OCI-LY7 (cell line): Measurements from ENCODE around the gene ACKR1. TPM values are rescaled to one million over a fixed set of nuclear protein-coding genes. Genes with fewer than 3 reads are reported as not detected.

Experiments
- Bru-seq: library from RNA; stranded (reverse); fragments of 400-500 nt; gene quantifications from one replicate; lab custom pipeline; 2021; lab: Mats Ljungman, UMichigan
- BruChase-seq, 2 experiments: library from RNA; stranded (reverse); fragments of 400-500 nt; gene quantifications; one replicate each; lab custom pipeline; 2021; lab: Mats Ljungman, UMichigan
- BruUV-seq: library from RNA; stranded (reverse); fragments of 400-500 nt; replicated peaks from 2 replicates; lab custom pipeline; 2021; lab: Mats Ljungman, UMichigan
- CTCF ChIA-PET: fragments of 300-600 bp; sonication (Branson Sonifier 250); formaldehyde crosslinking; loops from one replicate; lab custom pipeline; 2022; ENCODE audit warnings: antibody characterized with exemption; ENCODE audit not compliant: unreplicated experiment; lab: Charles Lee
- POLR2A ChIA-PET: fragments of 300-600 bp; sonication (Branson Sonifier 250); formaldehyde crosslinking; loops from one replicate; lab custom pipeline; 2022; ENCODE audit warnings: antibody characterized with exemption; lab: Charles Lee
- DNase-seq: peaks from one replicate; pipeline ENCODE4 v3.0.0-alpha.2; 2015; ENCODE audit warnings: low spot score
- H2AFZ ChIP-seq: fragments of 200-600 bp; sonication (generic), shearing (Covaris generic); 2 replicates; pipeline ENCODE4 v1.6.1; 2014; ENCODE audit warnings: mild to moderate bottlenecking, antibody characterized with exemption, low read length, moderate library complexity
- H3K27ac ChIP-seq: fragments of 200-600 bp; sonication (generic); 2 replicates; pipeline ENCODE4 v1.5.1; 2014; ENCODE audit warnings: mixed run types, low read depth, mild to moderate bottlenecking, moderate library complexity, low read length, inconsistent platforms; ENCODE audit not compliant: poor library complexity, severe bottlenecking
- H3K36me3 ChIP-seq: fragments of 200-600 bp; sonication (generic); 2 replicates; pipeline ENCODE4 v1.6.1; 2014; ENCODE audit warnings: mild to moderate bottlenecking, antibody characterized with exemption, low read length, moderate library complexity, mixed read lengths; ENCODE audit not compliant: insufficient read depth
- H3K4me1 ChIP-seq: fragments of 200-600 bp; sonication (generic); 2 replicates; pipeline ENCODE4 v1.5.1; 2014; ENCODE audit warnings: mild to moderate bottlenecking, low read length; ENCODE audit not compliant: insufficient read depth, poor library complexity, severe bottlenecking
- H3K4me2 ChIP-seq: fragments of 200-600 bp; sonication (generic); 2 replicates; pipeline ENCODE4 v1.6.1; 2014; ENCODE audit warnings: mild to moderate bottlenecking, low read length
- H3K4me3 ChIP-seq: fragments of 200-600 bp; sonication (generic); 2 replicates; pipeline ENCODE4 v1.5.1; 2014; ENCODE audit warnings: mild to moderate bottlenecking, low read depth, low read length; ENCODE audit not compliant: poor library complexity, severe bottlenecking
- H3K79me2 ChIP-seq: fragments of 200-600 bp; sonication (generic); 2 replicates; pipeline ENCODE4 v1.6.1; 2016; ENCODE audit warnings: low read depth, mild to moderate bottlenecking, low read length, moderate library complexity, mixed read lengths; ENCODE audit not compliant: insufficient read depth
- H3K9me2 ChIP-seq: fragments of 200-600 bp; sonication (generic); 2 replicates; pipeline ENCODE4 v1.6.1; 2016; ENCODE audit warnings: mild to moderate bottlenecking, low read length, mixed read lengths; ENCODE audit not compliant: insufficient read depth
- H3K9me3 ChIP-seq: fragments of 200-600 bp; sonication (generic); 2 replicates; pipeline ENCODE4 v1.6.1; 2014; ENCODE audit warnings: mild to moderate bottlenecking, mixed run types, low read length, mixed read lengths
- H4K20me1 ChIP-seq: fragments of 200-600 bp; sonication (generic); 2 replicates; pipeline ENCODE4 v1.6.1; 2014; ENCODE audit warnings: mild to moderate bottlenecking, antibody characterized with exemption, low read length, moderate library complexity, mixed read lengths; ENCODE audit not compliant: insufficient read depth
- EZH2phosphoT487 ChIP-seq: fragments of 200-600 bp; sonication (generic); IDR thresholded peaks from 2 replicates; pipeline ENCODE4 v1.6.1; 2018; ENCODE audit warnings: low read depth, borderline replicate concordance, mild to moderate bottlenecking, mixed run types, antibody characterized with exemption, low read length, moderate library complexity, mixed read lengths
- intact Hi-C: fragments of 100-400 bp; cut with micrococcal nuclease; formaldehyde crosslinking; loops from one replicate; pipeline ENCODE4 v1.10.0; 2022; ENCODE audit not compliant: unreplicated experiment
- long read RNA-seq: library from polyadenylated mRNA; stranded (forward); transcript quantifications from one replicate; pipeline ENCODE4 v2.0.0, GENCODE V29; 2022
- total RNA-seq, 2 experiments: library from RNA; depleted of rRNA in 1 of 2; stranded (reverse); fragments of >200 nt in 1 of 2; shearing (Covaris generic) in 1 of 2; gene quantifications; 2 replicates each; pipeline ENCODE4 v1.2.3, GENCODE V29; 2014 to 2022
- TF ChIP-seq, protein P1 (sequence below): fragments of 200-600 bp; sonication (generic); conservative IDR thresholded peaks from 2 replicates; pipeline ENCODE4 v1.5.1; 2014; ENCODE audit warnings: mild to moderate bottlenecking, antibody characterized with exemption, low read length, moderate library complexity, mixed read lengths

The ACKR1 gene, protein sequence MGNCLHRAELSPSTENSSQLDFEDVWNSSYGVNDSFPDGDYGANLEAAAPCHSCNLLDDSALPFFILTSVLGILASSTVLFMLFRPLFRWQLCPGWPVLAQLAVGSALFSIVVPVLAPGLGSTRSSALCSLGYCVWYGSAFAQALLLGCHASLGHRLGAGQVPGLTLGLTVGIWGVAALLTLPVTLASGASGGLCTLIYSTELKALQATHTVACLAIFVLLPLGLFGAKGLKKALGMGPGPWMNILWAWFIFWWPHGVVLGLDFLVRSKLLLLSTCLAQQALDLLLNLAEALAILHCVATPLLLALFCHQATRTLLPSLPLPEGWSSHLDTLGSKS
- total RNA-seq (2014; rRNA removed; shearing (Covaris generic)) (not detected in 2 replicates), total RNA-seq (2022) (not detected in 2 replicates), Bru-seq, nascent RNA (not detected), BruChase-seq, experiment 1, labeled RNA remaining after a 6-hour chase (not detected), BruChase-seq, experiment 2, labeled RNA remaining after a 2-hour chase (not detected)
- long read RNA-seq: 0 reads

DNA sequence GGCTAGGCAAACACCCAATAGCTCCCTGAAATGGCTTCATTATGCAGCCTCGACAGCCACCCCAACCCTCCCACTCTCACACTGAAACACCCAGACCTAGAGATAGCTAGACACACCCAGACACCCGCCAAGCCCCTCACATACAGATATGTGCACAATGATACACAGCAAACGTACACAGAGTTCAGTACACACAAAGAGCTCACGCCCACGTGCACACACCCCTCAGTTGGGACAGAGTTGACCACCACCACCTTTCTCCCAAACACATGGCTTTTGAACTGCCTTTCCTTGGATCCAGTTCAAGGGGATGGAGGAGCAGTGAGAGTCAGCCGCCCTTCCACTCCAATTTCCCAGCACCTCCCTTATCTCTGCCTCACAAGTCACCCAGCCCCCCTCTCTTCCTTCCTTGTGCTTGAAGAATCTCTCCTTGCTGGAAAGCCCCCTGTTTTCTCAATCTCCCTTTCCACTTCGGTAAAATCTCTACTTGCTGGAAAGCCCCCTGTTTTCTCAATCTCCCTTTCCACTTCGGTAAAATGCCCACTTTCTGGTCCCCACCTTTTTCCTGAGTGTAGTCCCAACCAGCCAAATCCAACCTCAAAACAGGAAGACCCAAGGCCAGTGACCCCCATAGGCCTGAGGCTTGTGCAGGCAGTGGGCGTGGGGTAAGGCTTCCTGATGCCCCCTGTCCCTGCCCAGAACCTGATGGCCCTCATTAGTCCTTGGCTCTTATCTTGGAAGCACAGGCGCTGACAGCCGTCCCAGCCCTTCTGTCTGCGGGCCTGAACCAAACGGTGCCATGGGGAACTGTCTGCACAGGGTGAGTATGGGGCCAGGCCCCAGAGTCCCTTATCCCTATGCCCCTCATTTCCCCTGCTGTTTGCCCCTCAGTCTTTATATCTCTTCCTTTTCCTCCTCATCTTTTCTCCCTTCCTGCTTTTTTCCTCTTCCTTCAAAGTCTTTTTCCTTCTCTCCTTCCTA, at the start of gene ACKR1:
Gene ACKR1 (plus strand): TSS at position 715 of the 981 bp plus-strand sequence. CDS start 85 bp downstream, at position 800.
- Histone ChIP-seq H4K20me1 (no peaks in the 10 kb centered on the region), H3K36me3 (no peaks in the 10 kb centered on the region), H3K4me3 (no peak within 1 kb of the TSS), H3K4me1 (no peaks in the 10 kb centered on the region), H2AFZ (no peak within 1 kb of the TSS), H3K79me2 (no peaks in the 10 kb centered on the region), H3K4me2 (no peak within 1 kb of the TSS), H3K27ac (no peak within 1 kb of the TSS), H3K9me3 (no peaks in the 10 kb centered on the region), H3K9me2 (no peaks in the 10 kb centered on the region)
- POLR2A ChIA-PET: no interaction called here
- TF ChIP-seq, protein P1, sequence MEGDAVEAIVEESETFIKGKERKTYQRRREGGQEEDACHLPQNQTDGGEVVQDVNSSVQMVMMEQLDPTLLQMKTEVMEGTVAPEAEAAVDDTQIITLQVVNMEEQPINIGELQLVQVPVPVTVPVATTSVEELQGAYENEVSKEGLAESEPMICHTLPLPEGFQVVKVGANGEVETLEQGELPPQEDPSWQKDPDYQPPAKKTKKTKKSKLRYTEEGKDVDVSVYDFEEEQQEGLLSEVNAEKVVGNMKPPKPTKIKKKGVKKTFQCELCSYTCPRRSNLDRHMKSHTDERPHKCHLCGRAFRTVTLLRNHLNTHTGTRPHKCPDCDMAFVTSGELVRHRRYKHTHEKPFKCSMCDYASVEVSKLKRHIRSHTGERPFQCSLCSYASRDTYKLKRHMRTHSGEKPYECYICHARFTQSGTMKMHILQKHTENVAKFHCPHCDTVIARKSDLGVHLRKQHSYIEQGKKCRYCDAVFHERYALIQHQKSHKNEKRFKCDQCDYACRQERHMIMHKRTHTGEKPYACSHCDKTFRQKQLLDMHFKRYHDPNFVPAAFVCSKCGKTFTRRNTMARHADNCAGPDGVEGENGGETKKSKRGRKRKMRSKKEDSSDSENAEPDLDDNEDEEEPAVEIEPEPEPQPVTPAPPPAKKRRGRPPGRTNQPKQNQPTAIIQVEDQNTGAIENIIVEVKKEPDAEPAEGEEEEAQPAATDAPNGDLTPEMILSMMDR: no peak
- no peak for TF ChIP-seq EZH2phosphoT487
- BruUV-seq: no TSS peak
- CTCF ChIA-PET: no interaction called here
- DNase-seq: no peak
- intact Hi-C loops: no loop called here

DNA sequence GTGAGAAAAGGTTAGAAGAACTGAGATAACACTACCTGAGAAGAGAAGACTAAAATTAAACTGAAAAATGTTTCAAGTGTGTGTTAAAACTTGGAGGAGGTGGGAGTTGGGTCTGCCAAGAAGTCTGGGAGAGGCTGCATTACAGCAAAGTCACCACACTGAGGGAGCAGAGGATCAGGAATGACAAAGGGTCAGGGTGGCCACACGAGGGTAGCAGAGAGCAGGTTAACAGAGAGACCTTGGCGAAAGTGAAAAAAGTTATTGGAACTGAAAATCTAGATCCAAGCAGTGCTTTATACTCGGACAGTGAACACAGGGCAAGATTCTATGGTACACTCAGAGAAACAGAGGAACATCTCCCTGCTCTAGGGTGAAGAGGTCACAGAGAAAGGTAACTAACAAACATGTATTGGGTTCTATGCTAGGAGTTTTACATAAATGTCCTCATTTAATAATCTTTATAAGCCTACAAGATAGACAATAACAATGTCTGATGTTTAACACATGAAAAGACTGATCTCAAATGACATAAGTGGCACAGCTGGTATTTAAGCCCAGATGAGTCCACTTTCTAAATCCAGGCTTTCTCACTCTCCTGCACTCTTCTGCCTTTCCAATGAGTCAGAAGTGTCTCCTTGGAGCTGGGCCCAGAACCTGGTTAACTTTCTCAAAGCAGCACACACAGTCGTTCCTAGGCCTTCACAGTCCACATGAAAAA, 43.5 kb upstream of the ACKR1 start:
- Histone ChIP-seq H3K4me1 (no peaks in the 10 kb centered on the region), H3K4me3 (no peak overlapping the region), H4K20me1 (no peaks in the 10 kb centered on the region), H2AFZ (peak overlapping the region; percentile 55; the same call in 1 of the 2 replicates), H3K9me2 (no peaks in the 10 kb centered on the region), H3K36me3 (no peaks in the 10 kb centered on the region), H3K4me2 (no peak overlapping the region), H3K79me2 (no peaks in the 10 kb centered on the region), H3K9me3 (no peaks in the 10 kb centered on the region), H3K27ac (no peak overlapping the region)
- DNase-seq: peak; percentile 65
- intact Hi-C loops: loop anchor here (1.0 to 5.0 kb wide), 2 partner anchors 36 to 50 kb away; no protein-coding TSS in a partner anchor
- ChIA-PET CTCF (no interaction called here), POLR2A (interaction anchor here (0.6 to 1.3 kb wide), 2 partner anchors 838 to 844 kb away, joined by 3 read pairs; no protein-coding TSS in a partner anchor)
- no TSS peak for BruUV-seq
- TF ChIP-seq, protein P1: peak; percentile 97
- TF ChIP-seq EZH2phosphoT487: no peak
